Brain microvascular endothelial cell (primary cell): Measurements from ENCODE around the gene CDC14A.

ENCODE experiments used
- DNase-seq: peaks from one replicate; pipeline ENCODE4 v3.0.0-alpha.2; 2020
- H3K27ac ChIP-seq: fragments of 250-450 bp; sonication (Bioruptor Pico); 2 replicates; pipeline ENCODE4 v1.5.1; 2020; ENCODE audit warnings: mild to moderate bottlenecking, moderate library complexity
- H3K27me3 ChIP-seq: fragments of 250-450 bp; sonication (Bioruptor Pico); replicated peaks from 2 replicates; pipeline ENCODE4 v1.5.1; 2020; ENCODE audit warnings: mild to moderate bottlenecking
- H3K36me3 ChIP-seq: fragments of 250-450 bp; sonication (Bioruptor Pico); replicated peaks from 2 replicates; pipeline ENCODE4 v1.5.1; 2020; ENCODE audit warnings: mild to moderate bottlenecking
- H3K4me3 ChIP-seq: 2 replicates; pipeline ENCODE4 v1.5.1; 2011; ENCODE audit warnings: low read depth, mild to moderate bottlenecking, control low read depth, low read length, moderate library complexity
- CTCF ChIP-seq: IDR thresholded peaks from 2 replicates; pipeline ENCODE4 v1.5.1; 2011; ENCODE audit warnings: low read depth, mild to moderate bottlenecking, moderate library complexity, low read length, control low read depth, inconsistent platforms; ENCODE audit errors: missing control alignments
- in situ Hi-C: cut with HindIII; loops from 2 replicates; pipeline ENCODE4 v1.10.0; 2017; ENCODE audit warnings: low sequenced_read_pairs, low pct_ligation_motif_present

CDC14A gene

GRCh38 chr1:100457683-100458082 is 105.4 kb downstream of the CDC14A start:
- Histone ChIP-seq H3K27ac (no peak overlapping the region), H3K36me3 (no peaks in the 10 kb centered on the region), H3K4me3 (no peak overlapping the region), H3K27me3 (no peaks in the 10 kb centered on the region)
- no peak for TF ChIP-seq CTCF
- in situ Hi-C loops: loop anchor here (25.0 kb wide), 1 partner anchor 405 kb away; no protein-coding TSS in a partner anchor
- DNase-seq: no peak

GRCh38 chr1:100458661-100459357 is 106.5 kb downstream of the CDC14A start:
- in situ Hi-C loops: loop anchor here (25.0 kb wide), 1 partner anchor 403 kb away; no protein-coding TSS in a partner anchor

GRCh38 chr1:100459358-100460114 is 107.2 kb downstream of the CDC14A start:
- peak; percentile 92 for TF ChIP-seq CTCF
- no peak overlapping the region for H3K27ac ChIP-seq
- in situ Hi-C loops: loop anchor here (25.0 kb wide), 1 partner anchor 403 kb away; no protein-coding TSS in a partner anchor
- H3K4me3 ChIP-seq: no peak overlapping the region
- no peaks in the 10 kb centered on the region for H3K27me3 ChIP-seq
- peak; percentile 80 for DNase-seq
- H3K36me3 ChIP-seq: no peaks in the 10 kb centered on the region

More at GRCh38 chr1:100458661-100459357, 106.5 kb downstream of the CDC14A start:
- DNase-seq: no peak
- Histone ChIP-seq H3K36me3 (no peaks in the 10 kb centered on the region), H3K4me3 (no peak overlapping the region), H3K27ac (no peak overlapping the region), H3K27me3 (no peaks in the 10 kb centered on the region)
- no peak for TF ChIP-seq CTCF

GRCh38 chr1:100461222-100461621 is 108.9 kb downstream of the CDC14A start:
- Histone ChIP-seq H3K36me3 (no peaks in the 10 kb centered on the region), H3K27ac (no peak overlapping the region), H3K4me3 (no peak overlapping the region), H3K27me3 (no peaks in the 10 kb centered on the region)
- in situ Hi-C loops: loop anchor here (25.0 kb wide), 1 partner anchor 401 kb away; no protein-coding TSS in a partner anchor
- no peak for TF ChIP-seq CTCF
- no peak for DNase-seq

GRCh38 chr1:100462326-100463025 is 110.2 kb downstream of the CDC14A start:
- DNase-seq: no peak
- H3K27me3 ChIP-seq: no peaks in the 10 kb centered on the region
- TF ChIP-seq CTCF: no peak
- no peaks in the 10 kb centered on the region for H3K36me3 ChIP-seq
- in situ Hi-C loops: loop anchor here (25.0 kb wide), 1 partner anchor 400 kb away; no protein-coding TSS in a partner anchor
- H3K27ac ChIP-seq: no peak overlapping the region
- no peak overlapping the region for H3K4me3 ChIP-seq
